HepG2 (cell line): ENCODE data around the gene COA3. TPM values are rescaled to one million over a fixed set of nuclear protein-coding genes. Genes with fewer than 3 reads are reported as not detected.
A peak's percentile ranks its signal among the peaks of the same experiment; 100 is the strongest.

Experiments used
- ATAC-seq: fragments of 200-7000 bp; cut with Tn5 transposase; 3 replicates; pipeline ENCODE4 v1.9.1; 2020; ENCODE audit warnings: mild to moderate bottlenecking, moderate library complexity
- BruUV-seq: library from RNA; stranded (reverse); fragments of 400-500 nt; replicated peaks from 2 replicates; lab custom pipeline; 2021; lab: Mats Ljungman, UMichigan
- CTCF ChIA-PET: fragments of 300-600 bp; formaldehyde crosslinking; extraction: SDS; loops from one replicate; lab custom pipeline; 2021; ENCODE audit warnings: low total read pairs, inconsistent platforms, low intra/inter-chr PET ratio; lab: Yijun Ruan, JAX
- POLR2A ChIA-PET: fragments of 350-600 bp; sonication (Branson Sonifier 250); formaldehyde crosslinking; loops from one replicate; lab custom pipeline; 2020; ENCODE audit warnings: antibody characterized with exemption, inconsistent platforms; lab: Yijun Ruan, JAX
- DNase-seq: peaks from one replicate; pipeline ENCODE4 v3.0.0-alpha.2; 2015; ENCODE audit warnings: low spot score
- FAIRE-seq: peaks from 3 replicates; lab custom pipeline; 2011; peaks lifted over from hg19 to GRCh38; lab: Jason Lieb, UNC
- H2AFZ ChIP-seq: one replicate; pipeline ENCODE4 v1.6.1; 2011; ENCODE audit warnings: low read length, inconsistent platforms
- H3K27ac ChIP-seq: fragments of 300-600 bp; 3 replicates; pipeline ENCODE4 v1.8.0; 2011; ENCODE audit warnings: mixed run types, mild to moderate bottlenecking, mixed read lengths, low read length, inconsistent platforms; ENCODE audit not compliant: insufficient read depth; ENCODE audit errors: extremely low read length
- H3K27me3 ChIP-seq, 2 experiments: fragments of 200-600 bp in 1 of 2; 2 replicates in 1 of 2; 3 replicates in 1 of 2; pipeline versions ENCODE4 v1.6.0 to v1.8.0; 2011; ENCODE audit warnings: low read length in 2 of 2, mild to moderate bottlenecking in 2 of 2, moderate library complexity in 2 of 2, inconsistent platforms in 1 of 2; ENCODE audit not compliant: insufficient read depth in 2 of 2, control insufficient read depth in 1 of 2
- H3K36me3 ChIP-seq, 2 experiments: fragments of 200-600 bp in 1 of 2; replicated peaks in 1 of 2; 2 replicates in 1 of 2; 3 replicates in 1 of 2; pipeline versions ENCODE4 v1.5.1 to v1.8.0; 2011; ENCODE audit warnings: low read length in 2 of 2, inconsistent platforms in 1 of 2; ENCODE audit not compliant: insufficient read depth in 2 of 2, control insufficient read depth in 1 of 2
- H3K4me1 ChIP-seq: 2 replicates; pipeline ENCODE4 v1.5.1; 2012; ENCODE audit warnings: low read length, inconsistent platforms; ENCODE audit not compliant: insufficient read depth
- H3K4me2 ChIP-seq: 2 replicates; pipeline ENCODE4 v1.6.0; 2011; ENCODE audit warnings: low read depth, low read length, inconsistent platforms
- H3K4me3 ChIP-seq, 3 experiments: fragments of 200-600 bp in 1 of 3; sonication (generic), shearing (Covaris generic) in 1 of 3; replicated peaks in 1 of 3; 2 replicates each; pipeline ENCODE4 v1.5.1; 2011 to 2016; ENCODE audit warnings: low read length in 3 of 3, inconsistent platforms in 2 of 3, low read depth in 2 of 3, mild to moderate bottlenecking in 2 of 3, control low read depth in 1 of 3, mixed read lengths in 1 of 3; ENCODE audit not compliant: insufficient read depth in 1 of 3
- H3K79me2 ChIP-seq: one replicate; pipeline ENCODE4 v1.6.1; 2011; ENCODE audit warnings: low read length, inconsistent platforms; ENCODE audit not compliant: insufficient read depth
- H3K9ac ChIP-seq: 2 replicates; pipeline ENCODE4 v1.6.0; 2011; ENCODE audit warnings: mild to moderate bottlenecking, low read depth, low read length, inconsistent platforms; ENCODE audit not compliant: insufficient read depth
- H3K9me3 ChIP-seq: 2 replicates; pipeline ENCODE4 v1.5.1; 2012; ENCODE audit warnings: mild to moderate bottlenecking, low read length
- H4K20me1 ChIP-seq: 2 replicates; pipeline ENCODE4 v1.6.0; 2011; ENCODE audit warnings: inconsistent platforms, mild to moderate bottlenecking, low read length, moderate library complexity; ENCODE audit not compliant: insufficient read depth
- CEBPG ChIP-seq: IDR thresholded peaks from 2 replicates; pipeline ENCODE4 v1.6.1; 2016
- CREM ChIP-seq, 2 experiments: sonication (generic) in 1 of 2; formaldehyde crosslinking in 1 of 2; IDR thresholded peaks; 2 replicates each; pipeline versions ENCODE4 v1.4.0 to v1.6.1; 2016 to 2020; ENCODE audit warnings: antibody characterized with exemption in 1 of 2, mild to moderate bottlenecking in 1 of 2, missing genetic modification reagents in 1 of 2
- E2F2 ChIP-seq: sonication (generic); formaldehyde crosslinking; IDR thresholded peaks from 2 replicates; pipeline ENCODE4 v1.4.0; 2020; ENCODE audit warnings: missing genetic modification reagents, borderline replicate concordance
- ETV5 ChIP-seq: IDR thresholded peaks from 2 replicates; pipeline ENCODE4 v1.6.1; 2018; ENCODE audit warnings: missing biosample characterization, missing genetic modification reagents, inconsistent platforms, borderline replicate concordance
- MEIS1 ChIP-seq: sonication (generic); formaldehyde crosslinking; IDR thresholded peaks from 2 replicates; pipeline ENCODE4 v1.9.0; 2021; ENCODE audit warnings: mild to moderate bottlenecking, missing genetic modification reagents, moderate library complexity, borderline replicate concordance
- RARG ChIP-seq: sonication (generic); formaldehyde crosslinking; IDR thresholded peaks from 2 replicates; pipeline ENCODE4 v1.4.0; 2020; ENCODE audit warnings: low read depth, mild to moderate bottlenecking, missing genetic modification reagents
- REPIN1 ChIP-seq: sonication (generic); formaldehyde crosslinking; IDR thresholded peaks from 2 replicates; pipeline ENCODE4 v1.8.0; 2022; ENCODE audit warnings: missing genetic modification reagents, low read depth, mild to moderate bottlenecking, borderline replicate concordance
- SOX5 ChIP-seq: IDR thresholded peaks from 2 replicates; pipeline ENCODE4 v1.6.1; 2016; ENCODE audit warnings: borderline replicate concordance
- ZNF362 ChIP-seq: sonication (generic); formaldehyde crosslinking; IDR thresholded peaks from 2 replicates; pipeline ENCODE4 v1.4.0; 2020; ENCODE audit warnings: missing genetic modification reagents, mild to moderate bottlenecking, borderline replicate concordance
- ZNF367 ChIP-seq: sonication (generic); formaldehyde crosslinking; IDR thresholded peaks from 2 replicates; pipeline ENCODE4 v1.4.0; 2020; ENCODE audit warnings: missing genetic modification reagents, borderline replicate concordance
- ZNF839 ChIP-seq: sonication (generic); formaldehyde crosslinking; IDR thresholded peaks from 2 replicates; pipeline ENCODE4 v1.4.0; 2020; ENCODE audit warnings: missing genetic modification reagents, mild to moderate bottlenecking, borderline replicate concordance
- ZSCAN12 ChIP-seq: sonication (generic); formaldehyde crosslinking; IDR thresholded peaks from 2 replicates; pipeline ENCODE4 v1.9.0; 2021; ENCODE audit warnings: mild to moderate bottlenecking, missing genetic modification reagents
- WGBS: methylation state at CpG from one replicate; pipeline ENCODE4 v1.1.6; 2017; ENCODE audit warnings: low lambda C conversion rate; 5-methylcytosine and 5-hydroxymethylcytosine counted together
- in situ Hi-C: cut with HindIII; loops from 2 replicates; pipeline ENCODE4 v1.10.0; 2017; ENCODE audit warnings: low pct_unique_long_range_greater_than_20kb; ENCODE audit not compliant: extremely low pct_ligation_motif_present
- intact Hi-C: fragments of 100-400 bp; cut with micrococcal nuclease; formaldehyde crosslinking; loops from one replicate; pipeline ENCODE4 v1.10.0; 2022; ENCODE audit not compliant: unreplicated experiment
- polyA plus RNA-seq, 8 experiments: library from polyadenylated mRNA; depleted of rRNA in 3 of 8; stranded (reverse) in 7 of 8; unstranded in 1 of 8; fragments of >200 nt; fragmentation: Illumina TruSeq in 4 of 8; extraction: Trizol in 4 of 8; gene quantifications; 2 replicates each; pipeline versions ENCODE4 v1.2.1 to v1.2.3, GENCODE V29; 2011 to 2016; ENCODE audit warnings: low read depth in 4 of 8, missing spikeins in 1 of 8, mixed read lengths in 1 of 8; ENCODE audit not compliant: insufficient read depth in 1 of 8
- total RNA-seq, 5 experiments: library from RNA; depleted of rRNA; stranded (reverse); fragments of >200 nt; fragmentation: Illumina TruSeq; extraction: Trizol; gene quantifications; 2 replicates each; pipeline ENCODE4 v1.2.3, GENCODE V29; 2016; ENCODE audit warnings: low read depth in 1 of 5
- TF ChIP-seq, protein P1 (sequence below): sonication (generic); formaldehyde crosslinking; IDR thresholded peaks from 2 replicates; pipeline ENCODE4 v1.8.1; 2023; ENCODE audit warnings: mild to moderate bottlenecking, moderate library complexity, missing genetic modification reagents
- TF ChIP-seq, protein P2 (sequence below): sonication (generic); formaldehyde crosslinking; IDR thresholded peaks from 2 replicates; pipeline ENCODE4 v1.5.0; 2020; ENCODE audit warnings: mild to moderate bottlenecking, missing genetic modification reagents, borderline replicate concordance

Gene COA3
- total and polyA plus RNA-seq, 2 of the 13 experiments (the other 11 are each of a cell fraction or from before 2014, with no cell fraction given): 133 to 202 TPM

DNA sequence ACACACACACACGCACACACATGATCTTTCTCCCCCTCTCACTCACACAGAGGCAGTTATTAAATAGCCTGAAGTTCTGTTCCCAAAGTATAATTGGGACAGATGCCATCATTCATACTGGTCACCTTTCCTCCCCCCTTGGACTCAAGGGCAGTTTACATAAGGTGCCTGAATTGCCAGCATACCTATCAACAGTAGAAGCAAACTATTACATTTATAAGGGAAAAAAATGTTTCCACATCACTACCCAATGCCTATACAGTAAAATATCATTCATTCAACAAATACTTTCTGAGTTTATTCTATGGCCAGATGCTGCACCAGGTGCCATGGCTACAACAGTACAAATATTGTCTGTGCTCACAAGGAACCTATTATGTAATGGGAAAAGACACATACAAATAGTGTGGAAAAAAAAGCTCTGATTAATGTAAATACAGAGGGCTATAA, 6.4 kb upstream of the COA3 start:
- Histone ChIP-seq H3K4me3 (no peak overlapping the region), H3K36me3 (peaks cover 0 to 2% of the 10 kb centered on the region in 2 experiments; a peak in 1 of 5 replicates), H3K27me3 (no peaks in the 10 kb centered on the region), H3K4me1 (peaks cover 40% of the 10 kb centered on the region), H3K27ac (peak overlapping the region; percentile 60), H3K9ac (peak overlapping the region; percentile 12; the same call in 1 of the 2 replicates), H3K9me3 (no peaks in the 10 kb centered on the region), H3K4me2 (peak overlapping the region; percentile 25; the same call in 1 of the 2 replicates), H2AFZ (no peak overlapping the region), H4K20me1 (no peaks in the 10 kb centered on the region), H3K79me2 (no peaks in the 10 kb centered on the region)
- FAIRE-seq (peak; percentile 8), DNase-seq (peak; percentile 86), ATAC-seq (peak; percentile 65)
- ChIA-PET POLR2A (interaction anchor here (0.5 to 4.3 kb wide), 7 partner anchors 9 to 33 kb away, joined by 3 to 75 read pairs (median 4); partner anchors contain the start of genes BECN1, VPS25 and WNK4), CTCF (no interaction called here)
- in situ Hi-C loops: no loop called here
- no TSS peak for BruUV-seq
- 27% methylated on average over 1 of the region's 1 CpG for WGBS
- intact Hi-C loops: no loop called here
- TF ChIP-seq ZSCAN12 (CRISPR knock-in tag) (no peak), REPIN1 (peak; percentile 42; the same call in 1 of the 2 replicates), CREM (IDR thresholded peaks at IDR 0.05) (peak; percentile 18; the same call in 1 of the 2 replicates), CREM (CRISPR knock-in tag; IDR thresholded peaks at IDR 0.05) (no peak), E2F2 (CRISPR knock-in tag) (no peak), ZNF839 (no peak), CEBPG (CRISPR knock-in tag) (0 out of 2 replicates have a peak, but pooled peaks have one; percentile 23), ZNF367 (CRISPR knock-in tag) (no peak), MEIS1 (CRISPR knock-in tag) (no peak), ZNF362 (CRISPR knock-in tag) (peak; percentile 82; the same call in 1 of the 2 replicates), SOX5 (peak; percentile 33; the same call in 1 of the 2 replicates), ETV5 (CRISPR knock-in tag) (no peak), RARG (CRISPR knock-in tag) (no peak)
- TF ChIP-seq, protein P1, sequence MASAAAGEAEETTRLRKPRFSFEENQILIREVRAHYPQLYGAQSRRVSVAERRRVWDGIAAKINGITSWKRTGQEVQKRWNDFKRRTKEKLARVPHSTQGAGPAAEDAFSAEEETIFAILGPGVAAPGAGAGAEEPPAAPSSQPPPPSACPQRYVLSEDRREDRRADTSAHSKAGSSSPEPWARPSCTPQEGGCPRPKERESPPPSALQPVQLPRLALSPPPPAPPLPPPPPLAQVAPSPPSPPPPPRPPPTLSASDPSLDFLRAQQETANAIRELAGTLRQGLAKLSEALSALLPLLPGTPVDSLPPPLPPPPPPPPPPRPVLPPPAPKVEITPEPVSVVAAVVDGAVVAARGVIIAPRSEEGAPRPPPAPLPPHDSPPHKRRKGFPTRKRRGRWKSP (CRISPR knock-in tag): no peak
- TF ChIP-seq, protein P2, sequence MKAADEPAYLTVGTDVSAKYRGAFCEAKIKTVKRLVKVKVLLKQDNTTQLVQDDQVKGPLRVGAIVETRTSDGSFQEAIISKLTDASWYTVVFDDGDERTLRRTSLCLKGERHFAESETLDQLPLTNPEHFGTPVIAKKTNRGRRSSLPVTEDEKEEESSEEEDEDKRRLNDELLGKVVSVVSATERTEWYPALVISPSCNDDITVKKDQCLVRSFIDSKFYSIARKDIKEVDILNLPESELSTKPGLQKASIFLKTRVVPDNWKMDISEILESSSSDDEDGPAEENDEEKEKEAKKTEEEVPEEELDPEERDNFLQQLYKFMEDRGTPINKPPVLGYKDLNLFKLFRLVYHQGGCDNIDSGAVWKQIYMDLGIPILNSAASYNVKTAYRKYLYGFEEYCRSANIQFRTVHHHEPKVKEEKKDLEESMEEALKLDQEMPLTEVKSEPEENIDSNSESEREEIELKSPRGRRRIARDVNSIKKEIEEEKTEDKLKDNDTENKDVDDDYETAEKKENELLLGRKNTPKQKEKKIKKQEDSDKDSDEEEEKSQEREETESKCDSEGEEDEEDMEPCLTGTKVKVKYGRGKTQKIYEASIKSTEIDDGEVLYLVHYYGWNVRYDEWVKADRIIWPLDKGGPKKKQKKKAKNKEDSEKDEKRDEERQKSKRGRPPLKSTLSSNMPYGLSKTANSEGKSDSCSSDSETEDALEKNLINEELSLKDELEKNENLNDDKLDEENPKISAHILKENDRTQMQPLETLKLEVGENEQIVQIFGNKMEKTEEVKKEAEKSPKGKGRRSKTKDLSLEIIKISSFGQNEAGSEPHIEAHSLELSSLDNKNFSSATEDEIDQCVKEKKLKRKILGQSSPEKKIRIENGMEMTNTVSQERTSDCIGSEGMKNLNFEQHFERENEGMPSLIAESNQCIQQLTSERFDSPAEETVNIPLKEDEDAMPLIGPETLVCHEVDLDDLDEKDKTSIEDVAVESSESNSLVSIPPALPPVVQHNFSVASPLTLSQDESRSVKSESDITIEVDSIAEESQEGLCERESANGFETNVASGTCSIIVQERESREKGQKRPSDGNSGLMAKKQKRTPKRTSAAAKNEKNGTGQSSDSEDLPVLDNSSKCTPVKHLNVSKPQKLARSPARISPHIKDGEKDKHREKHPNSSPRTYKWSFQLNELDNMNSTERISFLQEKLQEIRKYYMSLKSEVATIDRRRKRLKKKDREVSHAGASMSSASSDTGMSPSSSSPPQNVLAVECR (CRISPR knock-in tag): no peak
